Astrocyte of the spinal cord (primary cell): ENCODE results near the gene GLIS1.

Experiments
- DNase-seq: peaks from one replicate; pipeline ENCODE4 v3.0.0; 2011; ENCODE audit warnings: low read depth, low spot score
- H3K4me3 ChIP-seq: 2 replicates; pipeline ENCODE4 v1.5.1; 2011; ENCODE audit warnings: low read depth, mild to moderate bottlenecking, low read length, moderate library complexity
- CTCF ChIP-seq: IDR thresholded peaks from 2 replicates; pipeline ENCODE4 v1.5.1; 2012; ENCODE audit warnings: low read depth, mild to moderate bottlenecking, low read length, inconsistent platforms
- in situ Hi-C: cut with HindIII; loops from 2 replicates; pipeline ENCODE4 v1.10.0; 2017; ENCODE audit warnings: low sequenced_read_pairs

GLIS1 gene

GRCh38 chr1:53737648-53738204 lies 1.2 kb downstream of the GLIS1 start:
- DNase-seq = peak; percentile 26
- TF ChIP-seq CTCF = no peak
- peak overlapping the region; percentile 72 for H3K4me3 ChIP-seq
- in situ Hi-C loops = no loop called here

GRCh38 chr1:53736290-53736689 lies 2.7 kb downstream of the GLIS1 start:
- in situ Hi-C loops = no loop called here
- DNase-seq = peak; percentile 85
- no peak for TF ChIP-seq CTCF
- peak overlapping the region; percentile 72 for H3K4me3 ChIP-seq

GRCh38 chr1:53735681-53736080 lies 3.3 kb downstream of the GLIS1 start:
- in situ Hi-C loops = no loop called here
- peak; percentile 16 for DNase-seq
- TF ChIP-seq CTCF = no peak
- H3K4me3 ChIP-seq = no peak overlapping the region

GRCh38 chr1:53735261-53735660 lies 3.7 kb downstream of the GLIS1 start:
- TF ChIP-seq CTCF = no peak
- H3K4me3 ChIP-seq = no peak overlapping the region

GRCh38 chr1:53734650-53735211 lies 4.2 kb downstream of the GLIS1 start:
- in situ Hi-C loops = no loop called here
- no peak for TF ChIP-seq CTCF
- peak overlapping the region; percentile 8 for H3K4me3 ChIP-seq
- peak; percentile 67 for DNase-seq

More at GRCh38 chr1:53735261-53735660, 3.7 kb downstream of the GLIS1 start:
- DNase-seq = no peak
- in situ Hi-C loops = no loop called here

- peak; percentile 89 for DNase-seq
- in situ Hi-C loops = no loop called here
- H3K4me3 ChIP-seq = peak overlapping the region; percentile 6
- TF ChIP-seq CTCF = no peak
Measured at GRCh38 chr1:53733975-53734649, 4.9 kb downstream of the GLIS1 start.
